Lower leg skin (tissue), 4 donors: ENCODE data around the gene TRIM45. TPM values are rescaled to one million over a fixed set of nuclear protein-coding genes. Genes with fewer than 3 reads are reported as not detected.

Experiments used
- DNase-seq, 2 donors: peaks; one replicate each; pipeline ENCODE4 v3.0.0-alpha.2; 2019; ENCODE audit warnings: low spot score in 2 of 2
- H3K4me3 ChIP-seq: fragments of 200-600 bp; sonication (generic); 2 replicates; pipeline ENCODE4 v1.5.1; 2017; ENCODE audit warnings: mild to moderate bottlenecking, low read depth; ENCODE audit not compliant: poor library complexity, severe bottlenecking
- POLR2A ChIP-seq, 2 donors: fragments of 450-650 bp; IDR thresholded peaks; one replicate each; pipeline ENCODE4 v1.6.1; 2016 to 2017; ENCODE audit warnings: antibody characterized with exemption in 2 of 2, mild to moderate bottlenecking in 1 of 2, moderate library complexity in 1 of 2
- WGBS, 2 donors: methylation state at CpG; one replicate each; pipeline ENCODE4 v1.1.5; 2018; 5-methylcytosine and 5-hydroxymethylcytosine counted together
- intact Hi-C: fragments of 100-400 bp; cut with DNase I; formaldehyde crosslinking; loops from one replicate; pipeline ENCODE4 v1.15.0; 2023; ENCODE audit warnings: low total_unique reads
- total RNA-seq, 4 donors: library from RNA; depleted of rRNA; stranded (reverse); fragments of >200 nt; gene quantifications; one replicate each; pipeline ENCODE4 v1.1.0, GENCODE V29; 2016
- TF ChIP-seq, protein P1 (sequence below), 3 donors: fragments of 450-650 bp; IDR thresholded peaks; one replicate each; pipeline ENCODE4 v1.5.1; 2016; ENCODE audit warnings: antibody characterized with exemption in 3 of 3, mild to moderate bottlenecking in 3 of 3, moderate library complexity in 2 of 3

The TRIM45 gene
- total RNA-seq, 4 donors from 2014 or later = 0.84 to 3.9 (median 1.8) TPM

DNA sequence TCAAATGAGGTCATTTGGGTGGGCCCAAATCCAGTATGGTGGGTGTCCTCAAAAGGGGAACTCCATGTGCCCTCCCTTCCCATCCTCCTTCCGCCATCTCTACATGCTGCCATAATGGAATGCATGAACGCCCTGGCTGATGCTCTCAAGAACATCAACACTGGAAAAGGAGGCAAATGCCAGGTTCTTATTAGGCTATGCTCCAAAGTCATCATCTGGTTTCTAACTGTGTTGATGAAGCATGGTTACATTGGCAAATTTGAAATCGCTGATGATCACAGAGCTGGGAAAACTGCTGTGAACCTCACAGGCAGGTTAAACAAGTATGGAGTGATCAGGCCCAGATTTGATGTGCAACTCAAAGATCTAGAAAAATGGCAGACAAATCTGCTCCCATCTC, 16.6 kb upstream of the TRIM45 start:
- DNase-seq = no peak
- TF ChIP-seq POLR2A (IDR thresholded peaks at IDR 0.05) = no peak
- TF ChIP-seq, protein P1, sequence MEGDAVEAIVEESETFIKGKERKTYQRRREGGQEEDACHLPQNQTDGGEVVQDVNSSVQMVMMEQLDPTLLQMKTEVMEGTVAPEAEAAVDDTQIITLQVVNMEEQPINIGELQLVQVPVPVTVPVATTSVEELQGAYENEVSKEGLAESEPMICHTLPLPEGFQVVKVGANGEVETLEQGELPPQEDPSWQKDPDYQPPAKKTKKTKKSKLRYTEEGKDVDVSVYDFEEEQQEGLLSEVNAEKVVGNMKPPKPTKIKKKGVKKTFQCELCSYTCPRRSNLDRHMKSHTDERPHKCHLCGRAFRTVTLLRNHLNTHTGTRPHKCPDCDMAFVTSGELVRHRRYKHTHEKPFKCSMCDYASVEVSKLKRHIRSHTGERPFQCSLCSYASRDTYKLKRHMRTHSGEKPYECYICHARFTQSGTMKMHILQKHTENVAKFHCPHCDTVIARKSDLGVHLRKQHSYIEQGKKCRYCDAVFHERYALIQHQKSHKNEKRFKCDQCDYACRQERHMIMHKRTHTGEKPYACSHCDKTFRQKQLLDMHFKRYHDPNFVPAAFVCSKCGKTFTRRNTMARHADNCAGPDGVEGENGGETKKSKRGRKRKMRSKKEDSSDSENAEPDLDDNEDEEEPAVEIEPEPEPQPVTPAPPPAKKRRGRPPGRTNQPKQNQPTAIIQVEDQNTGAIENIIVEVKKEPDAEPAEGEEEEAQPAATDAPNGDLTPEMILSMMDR (IDR thresholded peaks at IDR 0.05) = no peak
- H3K4me3 ChIP-seq = no peak overlapping the region
- intact Hi-C loops = no loop called here
- WGBS, 2 donors = 85 to 92% methylated on average over 3 of the region's 3 CpGs

DNA sequence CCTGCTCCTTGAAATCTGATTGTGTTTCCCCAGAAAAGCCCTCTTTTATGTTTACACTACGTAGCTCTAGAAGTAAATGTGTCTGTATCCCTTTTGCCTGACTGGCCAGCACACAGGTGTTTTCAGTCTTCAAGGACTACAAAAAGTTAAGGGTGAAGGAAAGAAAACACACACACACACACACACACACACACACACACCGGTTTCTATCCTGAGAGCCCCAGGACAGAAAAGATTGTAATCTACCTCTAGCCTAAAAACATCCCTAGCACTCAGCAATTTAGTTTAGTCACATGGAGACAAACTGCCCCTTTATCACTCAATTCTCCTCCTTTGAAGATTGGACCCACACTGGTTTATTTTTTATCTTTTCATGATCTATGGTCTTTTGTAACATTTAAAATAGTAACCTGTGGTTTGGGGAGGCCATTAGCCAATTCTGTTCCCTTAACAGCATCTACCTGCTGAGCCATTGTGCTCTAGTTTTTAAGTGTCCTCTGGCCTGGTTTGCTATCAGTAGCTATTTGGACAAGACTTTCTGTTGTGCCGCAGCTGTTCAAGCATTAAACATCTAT, 15.8 kb upstream of the TRIM45 start:
- intact Hi-C loops = no loop called here
- DNase-seq = no peak
- no peak for TF ChIP-seq POLR2A (IDR thresholded peaks at IDR 0.05)
- TF ChIP-seq, protein P1 (IDR thresholded peaks at IDR 0.05) = no peak
- no peak overlapping the region for H3K4me3 ChIP-seq
- 76 to 83% methylated on average over 3 of the region's 3 CpGs for WGBS, 2 donors

DNA sequence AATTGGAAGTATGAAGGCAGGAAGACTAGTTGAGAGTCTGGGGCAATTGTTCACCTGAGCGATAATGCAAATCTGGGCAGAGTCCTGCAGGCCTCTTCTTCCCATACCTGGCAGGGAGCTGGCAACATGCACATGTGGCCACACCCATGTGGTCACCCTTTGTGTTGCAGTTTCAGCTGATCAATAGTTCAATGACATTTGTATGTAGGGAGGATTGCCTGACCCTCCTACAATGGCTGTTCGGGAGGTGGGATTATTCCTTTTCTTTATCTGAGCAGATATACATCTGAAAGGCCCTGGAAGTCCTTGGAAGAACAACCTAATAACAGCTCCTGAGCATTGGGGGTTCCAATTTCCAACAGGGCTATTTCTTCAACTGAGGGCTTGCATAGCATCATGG, 15.2 kb upstream of the TRIM45 start:
- H3K4me3 ChIP-seq = no peak overlapping the region
- WGBS, 2 donors = 71 to 81% methylated on average over 2 of the region's 2 CpGs
- DNase-seq = no peak
- TF ChIP-seq, protein P1 (IDR thresholded peaks at IDR 0.05) = no peak
- no peak for TF ChIP-seq POLR2A (IDR thresholded peaks at IDR 0.05)
- intact Hi-C loops = no loop called here

DNA sequence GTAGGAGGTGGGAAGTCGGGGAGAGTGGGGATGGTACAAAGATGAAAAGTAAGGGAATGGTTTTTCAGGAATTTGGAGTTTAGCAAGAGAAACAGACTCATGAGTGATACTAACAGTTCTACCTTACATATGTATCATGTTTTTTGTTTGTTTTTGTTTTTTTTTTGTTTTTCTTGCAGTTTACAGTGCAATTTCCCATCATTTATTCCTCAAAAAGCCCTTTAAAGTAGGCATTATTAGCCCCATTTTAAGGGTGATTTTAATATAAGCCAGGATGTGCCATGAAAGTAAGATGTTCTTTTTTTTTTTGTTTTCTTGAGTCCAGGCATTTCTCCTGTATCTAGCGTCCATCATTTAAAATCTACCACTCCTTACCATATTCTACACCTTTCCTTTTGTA, 13.8 kb upstream of the TRIM45 start:
- TF ChIP-seq, protein P1 (IDR thresholded peaks at IDR 0.05) = no peak
- no peak for TF ChIP-seq POLR2A (IDR thresholded peaks at IDR 0.05)
- no peak for DNase-seq
- no peak overlapping the region for H3K4me3 ChIP-seq
- 85 to 89% methylated on average over 2 of the region's 2 CpGs for WGBS, 2 donors
- intact Hi-C loops = no loop called here

DNA sequence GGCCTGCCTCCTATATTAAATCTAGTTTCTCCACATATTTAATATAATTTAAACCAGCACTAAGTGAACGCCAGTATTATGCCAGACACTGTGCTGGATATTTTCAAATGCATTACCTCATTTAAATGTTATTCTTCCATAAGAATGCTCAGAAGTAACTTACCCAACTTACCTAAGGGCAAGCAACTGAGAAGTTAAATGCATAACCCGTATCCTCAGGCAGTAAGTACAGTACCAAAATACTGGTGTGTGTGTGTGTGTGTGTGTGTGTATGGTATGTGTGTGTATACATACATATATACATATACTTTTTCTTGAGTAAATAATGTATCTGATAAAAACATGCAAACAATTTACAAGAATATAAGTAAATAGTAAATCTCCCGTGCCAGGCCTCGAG, 9.0 kb upstream of the TRIM45 start:
- no peak for DNase-seq
- 90 to 94% methylated on average over 4 of the region's 4 CpGs for WGBS, 2 donors
- H3K4me3 ChIP-seq = no peak overlapping the region
- intact Hi-C loops = no loop called here
- TF ChIP-seq, protein P1 (IDR thresholded peaks at IDR 0.05) = no peak
- no peak for TF ChIP-seq POLR2A (IDR thresholded peaks at IDR 0.05)
